BE2C (cell line): ENCODE data around the gene HMMR.

Experiments
- DNase-seq: peaks from one replicate; pipeline ENCODE4 v3.0.0-alpha.2; 2020
- H3K27me3 ChIP-seq: fragments of 250-450 bp; sonication (Bioruptor Pico); 2 replicates; pipeline ENCODE4 v1.5.1; 2020; ENCODE audit warnings: mild to moderate bottlenecking
- H3K36me3 ChIP-seq: fragments of 250-450 bp; sonication (Bioruptor Pico); 2 replicates; pipeline ENCODE4 v1.5.1; 2020; ENCODE audit warnings: mild to moderate bottlenecking
- H3K4me1 ChIP-seq: fragments of 250-450 bp; sonication (Bioruptor Pico); 2 replicates; pipeline ENCODE4 v1.5.1; 2020
- H3K4me3 ChIP-seq: 2 replicates; pipeline ENCODE4 v1.5.1; 2011; ENCODE audit warnings: low read depth, low read length
- H3K9me3 ChIP-seq: fragments of 250-450 bp; sonication (Bioruptor Pico); 2 replicates; pipeline ENCODE4 v1.5.1; 2020
- CTCF ChIP-seq: IDR thresholded peaks from 2 replicates; pipeline ENCODE4 v1.5.1; 2012; ENCODE audit warnings: mild to moderate bottlenecking, low read depth, low read length

The HMMR gene

GRCh38 chr5:163506726-163507125 is 46.3 kb downstream of the HMMR start:
- Histone ChIP-seq H3K9me3 (no peaks in the 10 kb centered on the region), H3K36me3 (peaks cover under 1% of the 10 kb centered on the region), H3K4me1 (no peaks in the 10 kb centered on the region), H3K4me3 (peak overlapping the region; percentile 98), H3K27me3 (no peaks in the 10 kb centered on the region)
- no peak for TF ChIP-seq CTCF
- DNase-seq: no peak

- no peak overlapping the region for H3K4me3 ChIP-seq
- no peaks in the 10 kb centered on the region for H3K9me3 ChIP-seq
- TF ChIP-seq CTCF: no peak
- no peaks in the 10 kb centered on the region for H3K27me3 ChIP-seq
- H3K4me1 ChIP-seq: no peaks in the 10 kb centered on the region
- H3K36me3 ChIP-seq: peaks cover 21% of the 10 kb centered on the region
- no peak for DNase-seq
Measured at GRCh38 chr5:163508753-163509152, 48.3 kb downstream of the HMMR start.

GRCh38 chr5:163509291-163509951 is 49.0 kb downstream of the HMMR start:
- Histone ChIP-seq H3K9me3 (no peaks in the 10 kb centered on the region), H3K27me3 (no peaks in the 10 kb centered on the region), H3K4me1 (no peaks in the 10 kb centered on the region), H3K36me3 (peaks cover 28% of the 10 kb centered on the region), H3K4me3 (no peak overlapping the region)
- TF ChIP-seq CTCF: no peak
- no peak for DNase-seq

- H3K4me1 ChIP-seq: no peaks in the 10 kb centered on the region
- no peak overlapping the region for H3K4me3 ChIP-seq
- no peaks in the 10 kb centered on the region for H3K27me3 ChIP-seq
- no peaks in the 10 kb centered on the region for H3K9me3 ChIP-seq
- peaks cover 54% of the 10 kb centered on the region for H3K36me3 ChIP-seq
- no peak for DNase-seq
- no peak for TF ChIP-seq CTCF
Measured at GRCh38 chr5:163512526-163512925, 52.1 kb downstream of the HMMR start.

DNA sequence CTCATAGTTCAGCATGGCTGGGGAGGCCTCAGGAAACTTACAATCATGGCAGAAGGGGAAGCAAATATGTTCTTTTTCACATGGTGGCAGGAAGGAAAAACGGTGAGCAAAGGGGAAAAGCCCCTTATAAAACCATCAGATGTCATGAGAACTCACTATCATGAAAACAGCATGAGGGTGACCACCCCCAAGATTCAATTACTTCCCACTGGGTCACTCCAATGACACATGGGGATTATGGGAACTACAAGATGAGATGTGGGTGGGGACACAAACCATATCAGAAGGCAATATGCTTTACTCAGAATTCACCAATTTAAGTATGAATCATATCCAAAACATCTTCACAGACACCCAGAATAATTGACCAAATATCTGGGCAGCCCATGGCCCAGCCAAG is 64.7 kb downstream of the HMMR start:
- Histone ChIP-seq H3K9me3 (no peaks in the 10 kb centered on the region), H3K36me3 (peaks cover 6% of the 10 kb centered on the region), H3K4me3 (no peak overlapping the region), H3K27me3 (no peaks in the 10 kb centered on the region), H3K4me1 (no peaks in the 10 kb centered on the region)
- no peak for DNase-seq
- no peak for TF ChIP-seq CTCF

DNA sequence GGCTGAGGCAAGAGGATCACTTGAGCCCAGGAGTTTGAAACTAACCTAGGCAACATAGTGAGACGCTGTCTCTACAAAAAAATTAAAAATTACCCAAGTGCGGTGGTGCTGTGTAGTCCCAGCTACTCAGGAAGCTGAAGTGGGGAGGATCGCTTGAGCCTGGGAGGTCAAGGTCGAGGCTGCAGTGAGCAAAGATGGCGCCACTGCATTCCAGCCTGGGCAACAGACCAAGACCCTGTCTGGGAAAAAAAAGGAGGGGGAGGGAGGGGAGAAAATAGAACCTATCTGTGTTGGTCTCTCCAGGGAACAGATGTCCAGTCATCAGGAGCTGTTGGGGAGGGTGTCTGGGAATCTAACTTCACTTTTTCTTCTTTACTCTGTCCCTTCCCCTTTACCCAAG is 69.3 kb downstream of the HMMR start:
- H3K27me3 ChIP-seq: no peaks in the 10 kb centered on the region
- DNase-seq: no peak
- no peak overlapping the region for H3K4me3 ChIP-seq
- no peaks in the 10 kb centered on the region for H3K36me3 ChIP-seq
- no peak for TF ChIP-seq CTCF
- H3K4me1 ChIP-seq: peaks cover 7% of the 10 kb centered on the region
- no peaks in the 10 kb centered on the region for H3K9me3 ChIP-seq
